ENCODE data around the gene SLC37A1.

Gene SLC37A1

DNA sequence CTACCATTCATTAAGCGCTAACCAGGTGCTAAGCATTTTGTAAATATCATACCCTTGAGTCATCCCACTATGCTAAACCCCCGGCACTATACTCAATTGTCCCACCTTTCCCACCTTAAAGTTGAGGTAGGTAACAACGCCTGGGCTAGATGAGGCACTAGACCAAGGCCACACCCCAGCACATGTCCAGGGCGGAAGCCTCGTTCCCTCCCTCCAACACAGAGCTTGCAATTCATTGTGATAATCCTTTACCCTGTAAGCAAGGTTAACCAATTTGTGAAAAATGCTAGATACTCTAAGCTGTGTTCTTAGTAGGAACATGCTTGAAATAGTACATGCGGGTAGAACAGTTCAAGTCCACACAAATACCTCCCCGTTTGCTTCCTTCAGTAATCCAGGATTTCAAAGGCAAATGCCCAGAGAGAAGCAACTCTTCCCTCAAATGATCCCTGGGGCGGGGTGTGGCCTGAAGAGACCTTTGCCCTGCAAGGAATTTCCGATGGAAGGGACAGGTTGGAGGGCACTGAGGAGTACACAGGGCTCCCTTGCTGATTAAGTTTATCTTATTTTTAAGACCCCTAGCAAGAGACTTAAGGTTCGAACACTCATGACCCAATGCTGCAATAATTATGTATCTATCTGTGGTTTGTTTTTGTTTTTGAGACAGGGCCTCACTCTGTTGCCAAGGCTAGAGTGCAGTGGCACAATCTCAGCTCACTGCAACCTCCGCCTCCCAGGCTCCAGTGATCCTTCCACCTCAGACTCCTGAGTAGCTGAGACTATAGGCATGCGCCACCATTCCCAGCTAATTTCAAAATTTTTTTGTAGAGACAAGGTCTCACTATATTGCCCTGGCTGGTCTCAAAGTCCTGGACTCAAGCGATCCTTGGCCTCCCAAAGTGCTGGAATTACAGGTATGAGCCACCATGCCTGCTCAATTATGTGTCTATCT, 20.3 kb upstream of the SLC37A1 start:
- TF ChIP-seq, protein P1, sequence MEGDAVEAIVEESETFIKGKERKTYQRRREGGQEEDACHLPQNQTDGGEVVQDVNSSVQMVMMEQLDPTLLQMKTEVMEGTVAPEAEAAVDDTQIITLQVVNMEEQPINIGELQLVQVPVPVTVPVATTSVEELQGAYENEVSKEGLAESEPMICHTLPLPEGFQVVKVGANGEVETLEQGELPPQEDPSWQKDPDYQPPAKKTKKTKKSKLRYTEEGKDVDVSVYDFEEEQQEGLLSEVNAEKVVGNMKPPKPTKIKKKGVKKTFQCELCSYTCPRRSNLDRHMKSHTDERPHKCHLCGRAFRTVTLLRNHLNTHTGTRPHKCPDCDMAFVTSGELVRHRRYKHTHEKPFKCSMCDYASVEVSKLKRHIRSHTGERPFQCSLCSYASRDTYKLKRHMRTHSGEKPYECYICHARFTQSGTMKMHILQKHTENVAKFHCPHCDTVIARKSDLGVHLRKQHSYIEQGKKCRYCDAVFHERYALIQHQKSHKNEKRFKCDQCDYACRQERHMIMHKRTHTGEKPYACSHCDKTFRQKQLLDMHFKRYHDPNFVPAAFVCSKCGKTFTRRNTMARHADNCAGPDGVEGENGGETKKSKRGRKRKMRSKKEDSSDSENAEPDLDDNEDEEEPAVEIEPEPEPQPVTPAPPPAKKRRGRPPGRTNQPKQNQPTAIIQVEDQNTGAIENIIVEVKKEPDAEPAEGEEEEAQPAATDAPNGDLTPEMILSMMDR (IDR thresholded peaks at IDR 0.05), result no peak

DNA sequence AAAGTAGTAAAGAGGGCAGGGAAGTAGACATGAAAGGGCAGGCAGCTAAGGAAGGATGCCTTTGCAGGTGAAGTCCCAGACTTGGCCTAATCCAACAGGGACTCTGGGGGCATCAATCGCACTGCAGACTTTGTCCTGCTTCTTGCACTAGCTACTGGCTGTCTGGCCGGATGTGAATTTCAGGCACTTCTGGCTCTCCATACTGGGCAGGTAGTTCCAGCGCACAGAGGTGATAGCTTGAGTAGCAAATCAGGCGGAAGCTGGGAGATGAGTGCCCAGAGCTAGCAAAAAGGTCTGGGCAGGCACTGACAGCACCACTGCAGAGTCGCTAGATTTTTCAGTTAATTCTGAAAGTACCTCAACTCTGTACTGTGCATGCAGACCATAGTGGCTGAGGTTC, 18.6 kb upstream of the SLC37A1 start:
- TF ChIP-seq, protein P1 (IDR thresholded peaks at IDR 0.05), result no peak

DNA sequence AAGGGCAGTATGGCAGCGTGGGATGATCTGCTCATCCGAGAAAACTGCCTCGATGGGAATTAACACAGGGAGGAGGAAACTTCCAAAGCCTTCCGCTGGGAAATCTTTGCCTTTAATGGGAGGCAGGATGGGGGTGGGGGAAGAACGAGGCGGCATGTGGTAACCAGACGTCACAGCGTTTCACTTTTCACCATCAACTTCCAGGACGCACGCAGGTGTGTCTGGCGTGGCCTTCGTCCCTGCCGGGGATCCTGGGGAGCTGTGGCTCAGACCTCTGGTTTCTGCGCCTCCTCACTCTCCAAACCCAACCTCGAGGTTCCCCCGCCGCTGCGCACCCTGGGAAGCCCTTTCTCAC, 17.9 kb upstream of the SLC37A1 start:
- TF ChIP-seq, protein P1 (IDR thresholded peaks at IDR 0.05), result no peak

DNA sequence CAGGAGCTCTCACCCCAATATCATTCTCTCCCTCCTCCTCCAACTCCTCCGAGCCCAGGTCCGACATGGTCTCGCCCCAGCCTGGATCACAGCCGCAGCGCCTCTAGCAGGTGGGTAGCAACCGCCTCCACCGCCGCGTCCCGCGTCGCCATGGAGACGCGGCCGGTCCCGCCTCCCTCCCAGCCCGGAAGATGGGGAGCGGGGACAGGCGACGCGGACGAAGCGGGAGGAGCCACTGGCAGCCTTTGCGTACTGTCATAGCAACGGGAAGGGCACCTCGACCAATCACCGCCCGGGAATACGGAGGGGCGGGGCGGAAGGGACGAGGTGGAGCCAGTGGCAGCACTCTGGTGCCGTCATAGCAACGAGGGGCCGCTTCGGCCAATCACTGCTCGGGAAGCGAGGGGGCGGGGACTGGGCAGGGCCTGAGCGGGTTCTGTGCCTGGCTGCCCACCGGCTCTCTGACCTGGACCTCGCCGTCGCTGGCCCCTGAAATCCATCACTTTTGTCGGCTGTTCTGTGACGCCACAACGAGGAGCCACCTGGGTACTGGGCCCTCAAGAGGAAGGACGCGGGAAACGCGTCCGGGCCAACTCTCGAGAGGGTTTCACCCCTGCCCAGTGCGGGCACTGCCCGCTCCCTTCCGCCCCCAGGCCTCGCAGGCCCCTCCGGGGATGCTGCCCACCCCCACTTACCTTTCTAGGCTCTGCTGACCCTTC, 17.4 kb upstream of the SLC37A1 start, which contains the start of gene RSPH1:
TSS of gene RSPH1 (minus strand) at position 105 of the 719 bp plus-strand sequence. CDS start at position 67, 38 bp downstream.
- TF ChIP-seq, protein P1 (IDR thresholded peaks at IDR 0.05), result no peak

DNA sequence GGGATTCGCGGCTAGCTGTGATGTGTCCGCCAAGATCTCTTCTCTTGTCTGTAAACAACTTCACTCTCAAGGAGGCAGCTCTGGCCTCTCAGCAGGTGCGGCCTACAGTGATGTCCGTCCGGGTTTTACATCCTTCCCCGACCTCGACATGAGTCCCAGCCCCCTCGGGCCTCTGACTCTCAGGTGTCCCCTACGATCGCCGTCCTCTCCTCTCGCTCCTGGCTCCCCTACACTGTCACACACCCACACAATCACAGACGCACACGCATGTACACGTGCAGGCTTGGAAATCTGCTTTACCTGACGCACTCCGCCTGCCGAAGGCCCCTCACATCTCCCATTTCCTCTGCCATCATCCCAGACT, 16.8 kb upstream of the SLC37A1 start:
- TF ChIP-seq, protein P1 (IDR thresholded peaks at IDR 0.05), result no peak

DNA sequence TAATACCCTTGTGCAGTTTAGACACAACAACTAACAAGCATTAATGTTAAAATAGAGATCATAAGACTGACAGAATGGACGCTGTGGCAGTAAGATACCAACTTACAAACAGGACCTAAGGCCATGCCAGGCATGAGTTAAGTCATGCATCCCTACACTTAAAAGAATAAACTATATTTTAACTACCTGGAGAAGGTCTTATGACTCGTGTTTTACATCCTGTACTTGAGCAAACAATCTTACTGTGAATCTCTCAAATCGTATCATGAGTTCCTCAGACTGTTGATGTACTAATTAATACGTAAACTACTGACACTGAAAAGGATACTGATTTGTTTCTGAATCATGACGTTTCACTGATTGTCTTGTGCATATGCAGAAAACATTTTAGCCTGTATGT, 15.6 kb upstream of the SLC37A1 start:
- TF ChIP-seq, protein P1 (IDR thresholded peaks at IDR 0.05), result no peak

DNA sequence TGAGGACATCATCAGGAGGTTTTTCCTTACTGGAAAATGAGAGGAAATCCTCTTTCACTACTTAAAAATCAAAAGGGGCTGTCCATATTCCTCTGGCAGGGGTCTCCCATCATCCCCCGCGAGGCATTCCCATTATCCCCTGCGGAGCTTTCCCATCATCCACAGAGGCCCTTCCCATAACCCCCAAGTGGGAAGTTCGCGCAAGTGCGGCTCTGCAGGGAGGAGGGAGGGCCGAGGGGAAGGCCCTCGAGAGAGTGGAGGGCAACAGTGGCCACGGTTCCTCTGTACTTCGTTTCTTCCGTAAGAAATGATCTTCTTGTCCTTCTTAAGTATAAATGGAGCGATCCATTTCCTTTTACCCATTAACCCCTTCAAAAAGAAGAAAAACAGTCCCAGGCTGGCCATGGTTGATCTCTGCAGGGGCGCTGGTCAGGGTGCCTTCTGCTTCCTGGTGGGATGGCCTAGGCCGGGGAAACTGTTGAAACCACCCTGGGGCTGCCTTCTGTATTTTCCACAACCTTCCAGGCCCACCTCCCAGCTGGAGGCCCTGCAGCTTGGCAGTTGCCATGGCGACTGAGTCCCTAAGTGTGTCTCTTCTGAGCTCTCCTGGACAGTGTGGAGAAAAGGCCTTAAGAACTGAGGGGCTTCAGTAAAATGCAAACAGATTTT, 14.1 kb upstream of the SLC37A1 start:
- TF ChIP-seq, protein P1 (IDR thresholded peaks at IDR 0.05), result no peak
